Heart left ventricle (tissue), 13 donors: ENCODE results near the gene CEP89.

Experiments
- CTCF ChIP-seq, 12 donors: fragments of 200-600 bp; sonication (generic) in 4 of 12; IDR thresholded peaks; one replicate each; pipeline versions ENCODE4 v1.5.0 to v1.8.0; 2018 to 2022; ENCODE audit warnings: antibody characterized with exemption in 12 of 12, mild to moderate bottlenecking in 5 of 12
- POLR2A ChIP-seq, 2 donors: fragments of 450-650 bp; IDR thresholded peaks; one replicate each; pipeline ENCODE4 v1.6.1; 2017; ENCODE audit warnings: antibody characterized with exemption in 2 of 2, mild to moderate bottlenecking in 2 of 2, moderate library complexity in 2 of 2
- donor health status: ischemic (EF 13 %, LVEDD 7.1; RV severe dilation, severe dysfunction).
- donor health status: DM: no; HTN: yes; CAD: no.
- donor health status: DM: no; HTN: no; CAD: no.
- donor health status: ischemic (EF 25% LVEDD 6.9; RV normal size, moderate dysfunction).
- donor health status: ischemic (EF 25% LVEDD 5.7; RV mildly dilated, moderate dysfunction).
- donor health status: ischemic (EF 35%, LVEDD 5.7; RV mildly dilated, moderate dysfunction).
- donor health status: nonischemic (EF 11% LVEDD 7.7; RV severe dilation, severe dysfunction).
- donor health status: DM: yes; HTN: yes; CAD: no.
- donor health status: PGD.
- donor health status: ischemic (EF 29% LVEDD 5.4; RV normal size, mild dysfunction).
- donor health status: nonischemic (EF 23%, LVEDD 6.1; RV moderate dilation, normal function).

GRCh38 chr19:32886241-32886640, 85.5 kb downstream of the CEP89 start:
- TF ChIP-seq CTCF (IDR thresholded peaks at IDR 0.05) (no peak), POLR2A (IDR thresholded peaks at IDR 0.05) (no peak)
